ENCODE measurements around the gene PRR12.

DNA sequence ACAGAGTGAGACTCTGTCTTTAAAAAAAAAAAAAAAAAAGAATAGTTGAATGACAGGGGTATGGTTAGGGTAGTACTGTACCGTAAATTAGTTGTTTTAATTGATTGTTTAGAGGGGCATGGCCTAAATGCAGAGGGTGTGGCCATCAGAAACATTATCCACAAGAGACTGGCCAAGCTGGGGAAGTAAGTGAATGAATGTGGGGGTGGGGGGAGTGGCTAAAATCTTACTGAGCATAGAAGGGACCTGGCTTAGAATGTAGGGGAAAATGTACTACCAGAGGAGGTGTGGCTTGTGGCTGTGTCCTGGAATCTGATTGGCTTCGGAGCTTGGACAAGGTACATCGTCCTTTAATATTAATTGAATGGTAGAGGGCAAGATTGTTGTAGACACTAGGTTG, 78.5 kb downstream of the PRR12 start:
- TF ChIP-seq, protein P1, sequence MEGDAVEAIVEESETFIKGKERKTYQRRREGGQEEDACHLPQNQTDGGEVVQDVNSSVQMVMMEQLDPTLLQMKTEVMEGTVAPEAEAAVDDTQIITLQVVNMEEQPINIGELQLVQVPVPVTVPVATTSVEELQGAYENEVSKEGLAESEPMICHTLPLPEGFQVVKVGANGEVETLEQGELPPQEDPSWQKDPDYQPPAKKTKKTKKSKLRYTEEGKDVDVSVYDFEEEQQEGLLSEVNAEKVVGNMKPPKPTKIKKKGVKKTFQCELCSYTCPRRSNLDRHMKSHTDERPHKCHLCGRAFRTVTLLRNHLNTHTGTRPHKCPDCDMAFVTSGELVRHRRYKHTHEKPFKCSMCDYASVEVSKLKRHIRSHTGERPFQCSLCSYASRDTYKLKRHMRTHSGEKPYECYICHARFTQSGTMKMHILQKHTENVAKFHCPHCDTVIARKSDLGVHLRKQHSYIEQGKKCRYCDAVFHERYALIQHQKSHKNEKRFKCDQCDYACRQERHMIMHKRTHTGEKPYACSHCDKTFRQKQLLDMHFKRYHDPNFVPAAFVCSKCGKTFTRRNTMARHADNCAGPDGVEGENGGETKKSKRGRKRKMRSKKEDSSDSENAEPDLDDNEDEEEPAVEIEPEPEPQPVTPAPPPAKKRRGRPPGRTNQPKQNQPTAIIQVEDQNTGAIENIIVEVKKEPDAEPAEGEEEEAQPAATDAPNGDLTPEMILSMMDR (conservative IDR thresholded peaks at IDR 0.05 in 1 of 2, IDR thresholded peaks at IDR 0.05 in 1 of 2; ENCODE audit: extremely low read depth in 1 of 2, insufficient read depth in 1 of 2, low read depth in 1 of 2, low read length in 2 of 2) = no peak
- TF ChIP-seq EZH2 (IDR thresholded peaks at IDR 0.05; ENCODE audit: borderline replicate concordance, low read length) = no peak
